Activated CD8-positive, alpha-beta memory T cell treated with anti-CD3 and anti-CD28 coated beads, Interleukin-2, amount 10 ng/mL, durations not matched to agents 7 days and 5 days (primary cell): ENCODE data around the gene ZNFX1. TPM values are rescaled to one million over a fixed set of nuclear protein-coding genes. Genes with fewer than 3 reads are reported as not detected.

Experiments
- ATAC-seq: fragments of 150-1000 bp; cut with Tn5 transposase; one replicate; pipeline ENCODE4 v1.10.0; 2021; ENCODE audit warnings: moderate library complexity
- CTCF ChIA-PET: fragments of 350-600 bp; sonication (Branson Sonifier 250); formaldehyde crosslinking; loops from one replicate; lab custom pipeline; 2021; ENCODE audit warnings: antibody characterized with exemption; lab: Charles Lee
- DNase-seq: peaks from one replicate; pipeline ENCODE4 v3.0.0-alpha.2; 2020
- H3K27ac Mint-ChIP-seq: one replicate; pipeline ENCODE4 v1.8.0; 2021; ENCODE audit warnings: mild to moderate bottlenecking, mixed read lengths
- H3K27me3 Mint-ChIP-seq: one replicate; pipeline ENCODE4 v1.8.0; 2021; ENCODE audit warnings: mixed read lengths
- H3K36me3 Mint-ChIP-seq: one replicate; pipeline ENCODE4 v1.8.0; 2021; ENCODE audit warnings: mild to moderate bottlenecking, mixed read lengths
- H3K4me1 Mint-ChIP-seq: one replicate; pipeline ENCODE4 v1.8.0; 2021; ENCODE audit warnings: mixed read lengths
- H3K4me3 Mint-ChIP-seq: one replicate; pipeline ENCODE4 v1.8.0; 2021; ENCODE audit warnings: mild to moderate bottlenecking, moderate library complexity, mixed read lengths
- H3K9me3 Mint-ChIP-seq: one replicate; pipeline ENCODE4 v1.8.0; 2022; ENCODE audit warnings: low read depth, mixed read lengths
- total RNA-seq, 2 experiments: library from RNA; stranded (reverse); gene quantifications; one replicate each; pipeline ENCODE4 v1.2.3, GENCODE V29; 2021

ZNFX1 gene
- total RNA-seq, 2 experiments from 2014 or later, result 69.2 to 88.6 TPM

GRCh38 chr20:49281059-49281912 is 3.4 kb upstream of the ZNFX1 start:
- Mint-ChIP-seq H3K27ac (peak overlapping the region; percentile 82), H3K4me1 (peaks cover 62% of the 10 kb centered on the region), H3K27me3 (no peaks in the 10 kb centered on the region), H3K9me3 (peaks cover 8% of the 10 kb centered on the region), H3K4me3 (peak overlapping the region; percentile 94), H3K36me3 (peaks cover 89% of the 10 kb centered on the region)
- CTCF ChIA-PET, result interaction anchor here (0.9 to 1.5 kb wide), 6 partner anchors 8 to 64 kb away, joined by 3 to 5 read pairs (median 3); no protein-coding TSS in a partner anchor
- no peak for ATAC-seq
- peak; percentile 58 for DNase-seq

GRCh38 chr20:49280463-49281058 is 2.7 kb upstream of the ZNFX1 start:
- Mint-ChIP-seq H3K9me3 (peaks cover 8% of the 10 kb centered on the region), H3K27me3 (no peaks in the 10 kb centered on the region), H3K27ac (peak overlapping the region; percentile 82), H3K36me3 (peaks cover 85% of the 10 kb centered on the region), H3K4me3 (peak overlapping the region; percentile 94), H3K4me1 (peaks cover 61% of the 10 kb centered on the region)
- CTCF ChIA-PET, result interaction anchor here (0.7 to 1.5 kb wide), 9 partner anchors 9 to 63 kb away, joined by 3 to 7 read pairs (median 3); no protein-coding TSS in a partner anchor
- no peak for DNase-seq
- ATAC-seq, result no peak

GRCh38 chr20:49279677-49280462 is 2.0 kb upstream of the ZNFX1 start:
- peak overlapping the region; percentile 82 for H3K27ac Mint-ChIP-seq
- no peak for ATAC-seq
- H3K9me3 Mint-ChIP-seq, result peaks cover 5% of the 10 kb centered on the region
- peaks cover 61% of the 10 kb centered on the region for H3K4me1 Mint-ChIP-seq
- CTCF ChIA-PET, result interaction anchor here (0.7 to 1.3 kb wide), 7 partner anchors 14 to 62 kb away, joined by 3 to 7 read pairs (median 3); no protein-coding TSS in a partner anchor
- no peak for DNase-seq
- H3K27me3 Mint-ChIP-seq, result no peaks in the 10 kb centered on the region
- H3K36me3 Mint-ChIP-seq, result peaks cover 84% of the 10 kb centered on the region
- peak overlapping the region; percentile 94 for H3K4me3 Mint-ChIP-seq

- H3K27ac Mint-ChIP-seq, result peak overlapping the region; percentile 82
- H3K4me1 Mint-ChIP-seq, result peaks cover 53% of the 10 kb centered on the region
- no peak for ATAC-seq
- CTCF ChIA-PET, result interaction anchor here (0.9 to 1.3 kb wide), 3 partner anchors 13 to 61 kb away, joined by 3 to 7 read pairs (median 3); no protein-coding TSS in a partner anchor
- H3K36me3 Mint-ChIP-seq, result peaks cover 77% of the 10 kb centered on the region
- peak overlapping the region; percentile 94 for H3K4me3 Mint-ChIP-seq
- H3K9me3 Mint-ChIP-seq, result peaks cover 5% of the 10 kb centered on the region
- no peaks in the 10 kb centered on the region for H3K27me3 Mint-ChIP-seq
- peak; percentile 57 for DNase-seq
Measured at GRCh38 chr20:49278818-49279676, 1.2 kb upstream of the ZNFX1 start.

GRCh38 chr20:49277786-49278035 is 146 bp downstream of the ZNFX1 start:
- Mint-ChIP-seq H3K36me3 (peaks cover 72% of the 10 kb centered on the region), H3K27me3 (no peaks in the 10 kb centered on the region), H3K9me3 (peaks cover 2% of the 10 kb centered on the region), H3K27ac (peak overlapping the region; percentile 92), H3K4me3 (peak overlapping the region; percentile 94), H3K4me1 (peaks cover 51% of the 10 kb centered on the region)
- CTCF ChIA-PET, result no interaction called here
- DNase-seq, result no peak
- no peak for ATAC-seq

- CTCF ChIA-PET, result interaction anchor here (0.8 to 2.1 kb wide), 8 partner anchors 10 to 143 kb away, joined by 3 to 9 read pairs (median 4); no protein-coding TSS in a partner anchor
- H3K4me3 Mint-ChIP-seq, result peak overlapping the region; percentile 94
Measured at GRCh38 chr20:49276961-49277785, 684 bp downstream of the ZNFX1 start.

GRCh38 chr20:49276161-49276960 is 1.5 kb downstream of the ZNFX1 start:
- Mint-ChIP-seq H3K27me3 (no peaks in the 10 kb centered on the region), H3K9me3 (no peaks in the 10 kb centered on the region), H3K4me1 (peaks cover 48% of the 10 kb centered on the region), H3K4me3 (peak overlapping the region; percentile 94), H3K36me3 (peaks cover 69% of the 10 kb centered on the region), H3K27ac (peak overlapping the region; percentile 92)
- ATAC-seq (peak; percentile 12), DNase-seq (peak; percentile 73)
- CTCF ChIA-PET, result interaction anchor here (0.8 to 2.1 kb wide), 10 partner anchors 9 to 142 kb away, joined by 3 to 9 read pairs (median 4); no protein-coding TSS in a partner anchor

More at GRCh38 chr20:49276961-49277785, 684 bp downstream of the ZNFX1 start:
- Mint-ChIP-seq H3K4me1 (peaks cover 49% of the 10 kb centered on the region), H3K9me3 (peaks cover 2% of the 10 kb centered on the region), H3K36me3 (peaks cover 71% of the 10 kb centered on the region), H3K27me3 (no peaks in the 10 kb centered on the region), H3K27ac (peak overlapping the region; percentile 92)
- DNase-seq (peak; percentile 75), ATAC-seq (no peak)

- peak overlapping the region; percentile 94 for H3K4me3 Mint-ChIP-seq
- no peaks in the 10 kb centered on the region for H3K27me3 Mint-ChIP-seq
- peaks cover 69% of the 10 kb centered on the region for H3K36me3 Mint-ChIP-seq
- ATAC-seq (no peak), DNase-seq (no peak)
- H3K4me1 Mint-ChIP-seq, result peaks cover 48% of the 10 kb centered on the region
- no peaks in the 10 kb centered on the region for H3K9me3 Mint-ChIP-seq
- CTCF ChIA-PET, result interaction anchor here (0.7 to 2.1 kb wide), 5 partner anchors 10 to 59 kb away, joined by 3 to 9 read pairs (median 4); no protein-coding TSS in a partner anchor
- peak overlapping the region; percentile 92 for H3K27ac Mint-ChIP-seq
Measured at GRCh38 chr20:49275636-49276035, 2.2 kb downstream of the ZNFX1 start.

GRCh38 chr20:49275216-49275615 is 2.6 kb downstream of the ZNFX1 start:
- CTCF ChIA-PET, result interaction anchor here (0.7 to 2.1 kb wide), 3 partner anchors 10 to 58 kb away, joined by 3 to 9 read pairs (median 4); no protein-coding TSS in a partner anchor
- H3K36me3 Mint-ChIP-seq, result peaks cover 69% of the 10 kb centered on the region
- H3K9me3 Mint-ChIP-seq, result no peaks in the 10 kb centered on the region
- DNase-seq (no peak), ATAC-seq (no peak)
- peaks cover 49% of the 10 kb centered on the region for H3K4me1 Mint-ChIP-seq
- H3K27ac Mint-ChIP-seq, result peak overlapping the region; percentile 92
- peak overlapping the region; percentile 94 for H3K4me3 Mint-ChIP-seq
- H3K27me3 Mint-ChIP-seq, result no peaks in the 10 kb centered on the region

- ATAC-seq (no peak), DNase-seq (no peak)
- H3K4me1 Mint-ChIP-seq, result peaks cover 59% of the 10 kb centered on the region
- no peaks in the 10 kb centered on the region for H3K27me3 Mint-ChIP-seq
- CTCF ChIA-PET, result interaction anchor here (1.5 kb wide), 1 partner anchor 31 kb away, joined by 3 read pairs; no protein-coding TSS in a partner anchor
- H3K36me3 Mint-ChIP-seq, result peaks cover 69% of the 10 kb centered on the region
- H3K27ac Mint-ChIP-seq, result peak overlapping the region; percentile 24
- no peaks in the 10 kb centered on the region for H3K9me3 Mint-ChIP-seq
- H3K4me3 Mint-ChIP-seq, result peak overlapping the region; percentile 38
Measured at GRCh38 chr20:49273696-49274277, 4.1 kb downstream of the ZNFX1 start.
